Measurements from ENCODE around the gene TLN1.

The TLN1 gene

GRCh38 chr9:35771943-35772342 lies 39.9 kb upstream of the TLN1 start:
- no peak overlapping the region for H3K4me3 ChIP-seq (ENCODE audit: low read depth, low read length)
- no peak for TF ChIP-seq ZNF426 (tag by site-specific recombination; IDR thresholded peaks at IDR 0.05)
- TF ChIP-seq PRDM6 (tag by site-specific recombination; IDR thresholded peaks at IDR 0.05), result 0 out of 2 replicates have a peak, but pooled peaks have one; percentile 2
- peak; percentile 28; the same call in 1 of the 2 replicates for TF ChIP-seq ZNF513 (tag by site-specific recombination; IDR thresholded peaks at IDR 0.05)
- TF ChIP-seq ZNF112 (tag by site-specific recombination; IDR thresholded peaks at IDR 0.05), result no peak
- POLR2A ChIA-PET, result no interaction called here
- H3K27ac ChIP-seq (ENCODE audit: extremely low read depth, low read depth, low read length), result no peak overlapping the region
- CTCF ChIA-PET, result interaction anchor here (0.9 to 2.8 kb wide), 6 partner anchors 10 to 183 kb away, joined by 3 to 18 read pairs (median 4); no protein-coding TSS in a partner anchor
- H3K4me1 ChIP-seq (ENCODE audit: control insufficient read depth, insufficient read depth, low read length), result peaks cover 18% of the 10 kb centered on the region
- no peaks in the 10 kb centered on the region for H3K9me3 ChIP-seq (ENCODE audit: control insufficient read depth, insufficient read depth, low read depth, low read length)
- no peaks in the 10 kb centered on the region for H3K36me3 ChIP-seq (ENCODE audit: control insufficient read depth in 2 of 2, insufficient read depth in 1 of 2, low read length in 2 of 2)

GRCh38 chr9:35771534-35771933 lies 39.5 kb upstream of the TLN1 start:
- POLR2A ChIA-PET, result no interaction called here
- Histone ChIP-seq H3K27ac (ENCODE audit: extremely low read depth, low read depth, low read length) (no peak overlapping the region), H3K4me1 (ENCODE audit: control insufficient read depth, insufficient read depth, low read length) (peaks cover 18% of the 10 kb centered on the region), H3K4me3 (ENCODE audit: low read depth, low read length) (no peak overlapping the region), H3K36me3 (ENCODE audit: control insufficient read depth in 2 of 2, insufficient read depth in 1 of 2, low read length in 2 of 2) (no peaks in the 10 kb centered on the region), H3K9me3 (ENCODE audit: control insufficient read depth, insufficient read depth, low read depth, low read length) (no peaks in the 10 kb centered on the region)
- TF ChIP-seq PRDM6 (tag by site-specific recombination; IDR thresholded peaks at IDR 0.05) (peak; percentile 84), ZNF510 (tag by site-specific recombination; IDR thresholded peaks at IDR 0.05; ENCODE audit: insufficient replicate concordance) (no peak), ZNF843 (tag by site-specific recombination; IDR thresholded peaks at IDR 0.05) (no peak), ZNF121 (tag by site-specific recombination; IDR thresholded peaks at IDR 0.05) (no peak), ZNF114 (tag by site-specific recombination; IDR thresholded peaks at IDR 0.05) (no peak), ZFP3 (tag by site-specific recombination; IDR thresholded peaks at IDR 0.05; ENCODE audit: low read depth) (no peak), ZEB2 (tag by site-specific recombination; IDR thresholded peaks at IDR 0.05) (no peak), ZNF747 (tag by site-specific recombination; IDR thresholded peaks at IDR 0.05) (no peak)
- CTCF ChIA-PET, result interaction anchor here (0.6 to 2.8 kb wide), 6 partner anchors 10 to 183 kb away, joined by 3 to 18 read pairs (median 4); no protein-coding TSS in a partner anchor

GRCh38 chr9:35771075-35771433 lies 39.1 kb upstream of the TLN1 start:
- ChIA-PET POLR2A (interaction anchor here (0.5 kb wide), 1 partner anchor 795 kb away, joined by 4 read pairs; no protein-coding TSS in a partner anchor), CTCF (interaction anchor here (0.6 to 2.8 kb wide), 8 partner anchors 10 to 184 kb away, joined by 3 to 18 read pairs (median 3); no protein-coding TSS in a partner anchor)
- no peak overlapping the region for H3K27ac ChIP-seq (ENCODE audit: extremely low read depth, low read depth, low read length)
- H3K9me3 ChIP-seq (ENCODE audit: control insufficient read depth, insufficient read depth, low read depth, low read length), result no peaks in the 10 kb centered on the region
- no peak for TF ChIP-seq ZNF626 (tag by site-specific recombination; IDR thresholded peaks at IDR 0.05)
- no peak for TF ChIP-seq ZNF76 (tag by site-specific recombination; IDR thresholded peaks at IDR 0.05; ENCODE audit: borderline replicate concordance, low read depth)
- 0 out of 2 replicates have a peak, but pooled peaks have one; percentile 9 for TF ChIP-seq ZNF600 (tag by site-specific recombination; IDR thresholded peaks at IDR 0.05)
- TF ChIP-seq SETDB1 (IDR thresholded peaks at IDR 0.05; ENCODE audit: insufficient read length, low read length), result no peak
- H3K4me1 ChIP-seq (ENCODE audit: control insufficient read depth, insufficient read depth, low read length), result peaks cover 18% of the 10 kb centered on the region
- no peaks in the 10 kb centered on the region for H3K36me3 ChIP-seq (ENCODE audit: control insufficient read depth in 2 of 2, insufficient read depth in 1 of 2, low read length in 2 of 2)
- no peak overlapping the region for H3K4me3 ChIP-seq (ENCODE audit: low read depth, low read length)
